MM.1S (cell line): ENCODE measurements around the gene GRK2.

Experiments
- DNase-seq: peaks from one replicate; pipeline ENCODE4 v3.0.0-alpha.2; 2015
- H2AFZ ChIP-seq: fragments of 300-600 bp; sonication (generic); 2 replicates; pipeline ENCODE4 v1.6.0; 2016; ENCODE audit warnings: antibody characterized with exemption, low read length
- H3F3A ChIP-seq: fragments of 300-600 bp; sonication (generic); 2 replicates; pipeline ENCODE4 v1.6.1; 2016; ENCODE audit warnings: mild to moderate bottlenecking, antibody characterized with exemption, low read length, moderate library complexity, mixed read lengths; ENCODE audit not compliant: insufficient read depth
- H3K27ac ChIP-seq: fragments of 300-600 bp; sonication (generic); 2 replicates; pipeline ENCODE4 v1.5.1; 2016; ENCODE audit warnings: mild to moderate bottlenecking, low read length
- H3K27me3 ChIP-seq: fragments of 300-600 bp; sonication (generic); replicated peaks from 2 replicates; pipeline ENCODE4 v1.6.0; 2016; ENCODE audit warnings: low read length; ENCODE audit not compliant: insufficient read depth
- H3K36me3 ChIP-seq: fragments of 300-600 bp; sonication (generic); replicated peaks from 2 replicates; pipeline ENCODE4 v1.6.1; 2016; ENCODE audit warnings: mild to moderate bottlenecking, low read length, mixed read lengths; ENCODE audit not compliant: insufficient read depth
- H3K4me1 ChIP-seq: fragments of 300-600 bp; sonication (generic); 2 replicates; pipeline ENCODE4 v1.6.1; 2016; ENCODE audit warnings: low read length, mixed read lengths
- H3K4me2 ChIP-seq: fragments of 300-600 bp; sonication (generic); 2 replicates; pipeline ENCODE4 v1.6.0; 2016; ENCODE audit warnings: low read depth, low read length
- H3K4me3 ChIP-seq: fragments of 300-600 bp; sonication (generic); 2 replicates; pipeline ENCODE4 v1.5.1; 2016; ENCODE audit warnings: low read length, mixed read lengths
- H3K79me2 ChIP-seq: fragments of 300-600 bp; sonication (generic); 2 replicates; pipeline ENCODE4 v1.6.1; 2016; ENCODE audit warnings: mixed run types, low read length, mixed read lengths
- H3K9ac ChIP-seq: fragments of 300-600 bp; sonication (generic); 2 replicates; pipeline ENCODE4 v1.6.1; 2016; ENCODE audit warnings: low read length, mixed read lengths
- H3K9me2 ChIP-seq: fragments of 300-600 bp; sonication (generic); replicated peaks from 2 replicates; pipeline ENCODE4 v1.6.1; 2016; ENCODE audit warnings: mild to moderate bottlenecking, low read length, mixed read lengths; ENCODE audit not compliant: insufficient read depth
- H3K9me3 ChIP-seq: fragments of 300-600 bp; sonication (generic); replicated peaks from 2 replicates; pipeline ENCODE4 v1.6.1; 2016; ENCODE audit warnings: mild to moderate bottlenecking, low read length, mixed read lengths; ENCODE audit not compliant: insufficient read depth
- H4K20me1 ChIP-seq: fragments of 300-600 bp; sonication (generic); 2 replicates; pipeline ENCODE4 v1.6.1; 2016; ENCODE audit warnings: mild to moderate bottlenecking, low read length, moderate library complexity, mixed read lengths; ENCODE audit not compliant: insufficient read depth
- EZH2 ChIP-seq: fragments of 300-600 bp; sonication (generic); optimal IDR thresholded peaks from 2 replicates; pipeline ENCODE3; 2017; ENCODE audit warnings: low read depth, mild to moderate bottlenecking, antibody characterized with exemption, low read length, mixed read lengths
- EZH2phosphoT487 ChIP-seq: fragments of 300-600 bp; sonication (generic); IDR thresholded peaks from 2 replicates; pipeline ENCODE4 v1.6.1; 2018; ENCODE audit warnings: antibody characterized with exemption, low read length
- TF ChIP-seq, protein P1 (sequence below): fragments of 300-600 bp; sonication (generic); IDR thresholded peaks from 2 replicates; pipeline ENCODE4 v1.5.1; 2016; ENCODE audit warnings: antibody characterized with exemption, low read length, mixed read lengths

The GRK2 gene

GRCh38 chr11:67293090-67293489 lies 26.8 kb downstream of the GRK2 start:
- Histone ChIP-seq H3K36me3 (peaks cover 8% of the 10 kb centered on the region; the same call in 1 of the 2 replicates), H3K27ac (no peak overlapping the region), H2AFZ (no peak overlapping the region), H3K9me3 (no peaks in the 10 kb centered on the region), H3K4me1 (peaks cover 7% of the 10 kb centered on the region), H3K9ac (no peak overlapping the region), H3K9me2 (no peaks in the 10 kb centered on the region), H3K4me3 (no peak overlapping the region), H3K4me2 (no peak overlapping the region), H3F3A (peaks cover 6% of the 10 kb centered on the region), H3K27me3 (no peaks in the 10 kb centered on the region), H3K79me2 (peaks cover 32% of the 10 kb centered on the region), H4K20me1 (no peaks in the 10 kb centered on the region)
- no peak for TF ChIP-seq EZH2
- TF ChIP-seq, protein P1, sequence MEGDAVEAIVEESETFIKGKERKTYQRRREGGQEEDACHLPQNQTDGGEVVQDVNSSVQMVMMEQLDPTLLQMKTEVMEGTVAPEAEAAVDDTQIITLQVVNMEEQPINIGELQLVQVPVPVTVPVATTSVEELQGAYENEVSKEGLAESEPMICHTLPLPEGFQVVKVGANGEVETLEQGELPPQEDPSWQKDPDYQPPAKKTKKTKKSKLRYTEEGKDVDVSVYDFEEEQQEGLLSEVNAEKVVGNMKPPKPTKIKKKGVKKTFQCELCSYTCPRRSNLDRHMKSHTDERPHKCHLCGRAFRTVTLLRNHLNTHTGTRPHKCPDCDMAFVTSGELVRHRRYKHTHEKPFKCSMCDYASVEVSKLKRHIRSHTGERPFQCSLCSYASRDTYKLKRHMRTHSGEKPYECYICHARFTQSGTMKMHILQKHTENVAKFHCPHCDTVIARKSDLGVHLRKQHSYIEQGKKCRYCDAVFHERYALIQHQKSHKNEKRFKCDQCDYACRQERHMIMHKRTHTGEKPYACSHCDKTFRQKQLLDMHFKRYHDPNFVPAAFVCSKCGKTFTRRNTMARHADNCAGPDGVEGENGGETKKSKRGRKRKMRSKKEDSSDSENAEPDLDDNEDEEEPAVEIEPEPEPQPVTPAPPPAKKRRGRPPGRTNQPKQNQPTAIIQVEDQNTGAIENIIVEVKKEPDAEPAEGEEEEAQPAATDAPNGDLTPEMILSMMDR, result no peak
- no peak for DNase-seq

- DNase-seq, result no peak
- no peak overlapping the region for H3K4me2 ChIP-seq
- H4K20me1 ChIP-seq, result no peaks in the 10 kb centered on the region
- H3K4me1 ChIP-seq, result no peaks in the 10 kb centered on the region
- no peaks in the 10 kb centered on the region for H3K27me3 ChIP-seq
- no peak overlapping the region for H2AFZ ChIP-seq
- peaks cover 19% of the 10 kb centered on the region for H3K79me2 ChIP-seq
- no peak overlapping the region for H3K27ac ChIP-seq
- H3K9ac ChIP-seq, result no peak overlapping the region
- no peaks in the 10 kb centered on the region for H3F3A ChIP-seq
- H3K9me3 ChIP-seq, result no peaks in the 10 kb centered on the region
- no peaks in the 10 kb centered on the region for H3K9me2 ChIP-seq
- no peak overlapping the region for H3K4me3 ChIP-seq
- H3K36me3 ChIP-seq, result peaks cover 8% of the 10 kb centered on the region
- TF ChIP-seq, protein P1, result no peak
- TF ChIP-seq EZH2phosphoT487 (no peak), EZH2 (no peak)
Measured at GRCh38 chr11:67295846-67296245, 29.6 kb downstream of the GRK2 start.

DNA sequence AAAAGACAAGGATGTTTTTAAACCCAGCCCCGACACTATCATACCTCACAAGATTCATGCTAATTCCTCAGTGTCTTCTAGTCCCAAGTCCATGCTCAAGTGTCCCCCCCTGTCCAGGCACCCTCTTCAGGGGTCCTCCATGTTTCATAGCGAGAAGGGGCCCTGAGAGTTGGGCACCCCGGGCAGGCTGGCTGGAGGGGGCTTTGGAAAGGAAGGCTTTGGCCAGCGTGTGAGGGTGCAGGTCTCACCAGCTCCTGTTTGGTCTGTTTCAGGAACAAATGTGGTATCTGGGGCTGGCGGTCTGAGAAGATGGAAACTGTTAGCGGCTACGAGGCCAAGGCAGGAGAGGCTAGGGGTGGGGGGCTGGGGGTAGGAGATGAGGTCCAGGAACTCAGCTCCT lies 32.5 kb downstream of the GRK2 start:
- peaks cover 5% of the 10 kb centered on the region; the same call in 1 of the 2 replicates for H3K36me3 ChIP-seq
- H3K4me3 ChIP-seq, result no peak overlapping the region
- H3K9me2 ChIP-seq, result no peaks in the 10 kb centered on the region
- no peak for DNase-seq
- TF ChIP-seq EZH2phosphoT487, result no peak
- no peak for TF ChIP-seq EZH2
- TF ChIP-seq, protein P1, result no peak
- H3K9me3 ChIP-seq, result no peaks in the 10 kb centered on the region
- no peak overlapping the region for H3K27ac ChIP-seq
- no peaks in the 10 kb centered on the region for H4K20me1 ChIP-seq
- H3K79me2 ChIP-seq, result 0 out of 2 replicates have a peak, but pooled peaks cover 4% of the 10 kb centered on the region
- H2AFZ ChIP-seq, result no peak overlapping the region
- H3F3A ChIP-seq, result no peaks in the 10 kb centered on the region
- no peaks in the 10 kb centered on the region for H3K27me3 ChIP-seq
- no peak overlapping the region for H3K9ac ChIP-seq
- no peak overlapping the region for H3K4me2 ChIP-seq
- no peaks in the 10 kb centered on the region for H3K4me1 ChIP-seq
